Stimulated activated CD4-positive, alpha-beta T cell treated with anti-CD3 and anti-CD28 coated beads, TNF-alpha, amount 100 ng/mL, for 1 hour (primary cell): ENCODE results near the gene CRYGN.

ENCODE experiments used
- DNase-seq, 3 donors: peaks; one replicate each; pipeline ENCODE4 v3.0.0-alpha.2; 2020; ENCODE audit warnings: low read depth in 3 of 3, low spot score in 1 of 3

Gene CRYGN

GRCh38 chr7:151460474-151460855, 20.5 kb upstream of the CRYGN start:
- DNase-seq = no peak

- DNase-seq = no peak
Observed at GRCh38 chr7:151459726-151460473, 20.0 kb upstream of the CRYGN start.

DNA sequence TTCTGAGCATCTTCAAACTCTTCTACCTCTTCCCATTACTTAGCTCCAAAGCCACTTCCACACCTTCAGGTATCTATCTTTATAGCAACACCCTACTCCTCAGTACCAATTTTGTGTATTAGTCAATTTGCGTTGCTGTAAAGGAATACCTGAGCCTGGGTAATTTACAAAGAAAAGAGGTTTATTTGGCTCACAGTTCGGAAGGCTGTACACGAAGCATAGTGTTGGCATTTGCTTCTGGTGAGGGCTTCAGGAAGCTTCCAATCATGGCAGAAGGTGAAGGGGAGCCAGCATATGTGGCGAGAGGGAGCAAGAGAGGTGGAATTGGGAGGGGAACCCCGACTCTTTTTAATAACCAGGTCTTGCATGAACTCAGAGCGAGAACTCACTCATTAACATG, 17.6 kb upstream of the CRYGN start:
- DNase-seq = no peak

- no peak for DNase-seq
Observed at GRCh38 chr7:151456782-151457181, 16.8 kb upstream of the CRYGN start.

DNA sequence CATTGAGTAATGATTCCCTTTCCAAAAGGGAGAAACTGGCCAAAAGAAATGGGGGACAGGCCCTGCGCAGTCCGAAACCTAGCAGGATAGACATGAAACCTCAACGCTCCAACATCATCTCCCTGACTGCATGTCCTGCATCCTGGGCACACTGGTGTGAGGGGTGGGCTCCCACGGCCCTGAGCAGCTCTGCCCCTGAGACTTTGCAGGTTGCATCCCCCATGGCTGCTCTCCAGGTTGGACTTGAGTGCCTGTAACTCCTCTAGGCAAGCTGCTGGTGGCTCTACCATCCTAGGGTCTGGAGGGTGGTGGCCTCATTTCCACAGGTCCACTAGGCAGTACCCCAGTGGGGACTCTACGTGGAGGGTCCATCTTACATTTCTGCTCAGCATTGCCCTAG, 16.3 kb upstream of the CRYGN start:
- no peak for DNase-seq

DNA sequence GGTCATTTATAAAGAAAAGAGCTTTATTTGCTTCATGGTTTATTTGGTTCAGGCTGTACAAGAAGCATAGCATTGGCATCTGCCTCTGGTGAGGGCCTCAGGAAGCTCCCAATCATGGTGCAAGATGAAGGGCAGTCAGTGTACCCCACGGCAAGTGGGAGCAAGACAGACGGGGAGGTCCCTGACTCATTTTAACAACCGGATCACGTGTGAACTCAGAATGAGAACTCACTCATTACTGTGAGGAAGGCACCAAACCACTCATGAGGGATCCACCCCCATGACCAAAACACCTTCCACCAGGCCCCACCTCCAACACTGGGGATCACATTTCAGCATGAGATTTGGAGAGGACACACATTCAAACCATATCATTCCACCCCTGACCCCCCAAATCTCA, 15.7 kb upstream of the CRYGN start:
- DNase-seq = no peak

DNA sequence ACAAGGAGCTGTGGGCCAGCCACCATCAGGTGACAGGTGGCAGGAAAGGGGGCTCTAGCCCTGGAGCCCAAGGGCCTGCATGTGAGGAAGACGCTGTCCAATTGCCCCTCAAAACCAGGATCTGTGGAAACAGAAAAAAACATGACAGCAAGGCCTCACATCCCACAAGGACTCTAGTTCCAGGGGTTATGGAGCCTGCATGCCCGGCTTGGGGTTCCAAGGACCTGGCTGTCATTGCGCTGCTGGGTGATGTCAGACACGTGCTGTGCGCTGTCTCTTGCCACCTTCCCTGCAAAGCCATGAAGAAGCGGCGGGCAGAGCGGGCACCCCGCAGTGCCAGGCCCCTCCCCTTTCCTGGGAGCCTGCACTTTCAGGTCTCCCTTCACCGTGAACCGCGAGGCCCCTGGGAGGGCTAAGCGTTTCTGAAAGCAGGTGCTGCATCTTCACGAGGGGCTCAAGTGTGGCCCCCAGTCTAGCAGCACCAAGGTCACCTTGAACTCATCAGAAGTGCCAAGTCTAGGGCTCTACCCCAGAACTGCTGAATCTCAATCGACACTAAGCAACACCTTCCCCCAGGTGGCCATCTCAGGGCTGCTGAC, 15.1 kb upstream of the CRYGN start:
- no peak for DNase-seq

GRCh38 chr7:151454305-151454704, 14.4 kb upstream of the CRYGN start:
- no peak for DNase-seq

DNA sequence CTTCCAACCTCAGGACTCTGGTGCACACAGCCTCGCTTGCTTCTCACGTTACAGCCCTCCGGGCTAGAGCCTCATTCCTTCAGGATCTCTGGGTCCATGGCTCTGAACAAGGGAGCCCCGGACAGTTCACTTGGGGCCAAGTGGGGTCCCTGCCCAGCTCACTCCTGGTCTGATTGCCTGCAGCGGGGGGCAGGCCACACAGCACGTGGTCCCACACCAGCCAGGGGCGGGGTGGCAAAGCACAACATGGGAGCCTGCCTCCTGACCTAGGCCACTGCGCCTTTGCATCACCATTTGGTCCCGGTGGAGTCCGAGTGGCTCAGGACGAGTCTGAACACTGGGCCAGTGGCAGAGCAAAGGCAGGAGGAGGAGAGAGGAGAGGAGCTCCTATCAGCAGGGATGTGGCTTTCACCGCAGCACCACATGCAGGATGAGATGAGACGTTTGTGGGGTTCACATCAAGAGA, 13.4 kb upstream of the CRYGN start:
- no peak for DNase-seq

DNA sequence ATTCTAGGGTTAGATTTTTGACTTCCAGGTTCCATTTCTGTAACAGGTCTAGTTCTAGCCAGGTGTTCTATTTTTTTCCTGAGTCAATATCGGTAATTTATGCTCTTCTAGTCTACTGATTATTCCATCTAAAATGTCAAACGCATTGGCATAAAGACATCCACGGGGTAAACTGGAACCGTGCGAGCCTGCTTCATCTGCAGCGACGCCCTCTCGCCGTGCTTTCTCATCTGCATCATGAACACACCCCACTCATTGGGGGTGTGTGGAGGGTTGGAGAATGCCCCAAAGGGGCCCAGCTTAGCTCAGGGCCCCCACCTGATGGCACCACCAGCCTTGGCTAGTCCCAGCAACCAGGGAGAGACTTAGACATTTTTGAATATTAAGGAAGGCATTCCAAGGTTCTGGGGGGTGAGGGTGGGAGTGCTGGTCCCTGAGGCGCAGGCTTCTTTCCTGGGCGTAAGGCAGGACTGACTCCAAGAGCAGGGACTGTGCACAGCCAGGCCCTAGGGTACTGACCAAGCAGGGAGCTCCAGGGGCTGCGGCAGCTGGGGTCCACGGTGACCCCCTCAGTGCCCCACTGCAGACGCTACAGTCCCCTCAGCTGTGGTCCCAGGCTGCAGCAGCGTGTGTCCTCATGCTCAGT, 12.9 kb upstream of the CRYGN start:
- DNase-seq = no peak

DNA sequence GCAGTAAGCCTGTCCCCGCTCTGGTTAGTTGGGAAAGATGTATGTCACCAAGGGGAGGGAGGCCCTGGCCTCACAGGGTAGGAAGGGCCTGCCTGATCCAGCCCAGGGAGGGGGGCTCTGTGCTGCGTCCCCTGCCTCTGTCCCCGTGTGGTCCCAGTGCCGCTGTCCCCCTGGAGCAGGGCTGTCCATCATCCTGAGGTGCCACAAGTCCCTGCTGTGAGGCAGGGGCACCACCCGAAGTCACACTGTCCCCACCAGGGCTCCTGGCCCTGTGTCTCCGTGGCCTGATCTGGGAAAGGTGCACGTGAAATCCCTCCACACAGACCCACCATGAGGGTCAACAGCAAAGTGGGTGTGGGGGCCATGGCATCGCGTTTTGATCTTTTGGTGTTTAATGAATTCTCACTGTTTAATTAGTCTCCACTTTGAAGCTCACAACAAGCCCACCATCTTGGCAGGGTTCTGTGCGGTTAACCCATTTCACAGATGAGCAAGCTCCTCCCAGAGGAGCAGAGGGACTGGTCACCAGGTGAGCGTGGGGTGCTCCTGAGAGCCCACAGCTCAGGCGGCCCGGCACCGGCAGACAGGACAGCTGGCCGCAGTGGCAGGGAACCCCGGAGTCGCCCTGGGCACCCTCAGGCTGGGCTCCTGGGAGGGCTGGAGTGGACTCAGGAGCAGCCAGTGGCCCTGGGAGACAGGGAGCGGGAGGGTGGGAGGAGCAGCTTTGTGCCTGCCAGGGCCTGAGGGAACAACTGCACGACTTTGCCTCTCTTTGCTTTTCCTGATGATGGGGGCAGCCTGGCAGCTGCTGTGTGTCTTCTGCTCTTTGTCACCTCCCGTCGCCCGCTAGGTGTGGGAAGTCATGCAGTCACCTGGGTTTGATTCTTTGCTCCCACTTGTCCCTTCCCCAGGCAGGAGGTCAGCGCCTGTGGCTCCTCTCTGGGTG, 12.0 kb upstream of the CRYGN start:
- no peak for DNase-seq

DNA sequence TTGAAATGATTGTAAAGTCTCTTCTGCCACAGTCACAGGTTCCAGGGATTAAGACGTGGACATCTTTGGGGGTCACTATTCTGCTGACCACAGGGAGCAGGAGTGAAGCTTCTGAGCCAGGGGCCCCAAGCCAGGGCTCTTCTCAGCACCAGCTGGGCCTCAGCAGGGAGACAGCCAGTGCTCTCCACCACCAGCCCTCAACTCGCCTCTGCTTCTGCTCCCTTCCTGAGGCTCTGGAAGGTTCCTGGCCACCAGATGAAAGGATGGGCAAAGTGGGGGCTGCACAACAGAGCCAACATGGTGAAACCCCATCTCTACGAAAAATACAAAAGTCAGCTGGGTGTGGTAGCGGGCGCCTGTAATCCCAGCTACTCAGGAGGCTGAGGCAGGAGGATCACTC, 11.2 kb upstream of the CRYGN start:
- DNase-seq = no peak

GRCh38 chr7:151449990-151450389, 10.0 kb upstream of the CRYGN start:
- DNase-seq = no peak

- peak; percentile 47 to 66 (median 55) for DNase-seq
Observed at GRCh38 chr7:151448261-151449252, 8.6 kb upstream of the CRYGN start.

GRCh38 chr7:151447901-151448260, 7.9 kb upstream of the CRYGN start:
- no peak for DNase-seq

- DNase-seq = no peak
Observed at GRCh38 chr7:151447312-151447711, 7.4 kb upstream of the CRYGN start.

- no peak for DNase-seq
Observed at GRCh38 chr7:151446412-151446811, 6.5 kb upstream of the CRYGN start.

GRCh38 chr7:151444632-151445031, 4.7 kb upstream of the CRYGN start:
- no peak for DNase-seq

DNA sequence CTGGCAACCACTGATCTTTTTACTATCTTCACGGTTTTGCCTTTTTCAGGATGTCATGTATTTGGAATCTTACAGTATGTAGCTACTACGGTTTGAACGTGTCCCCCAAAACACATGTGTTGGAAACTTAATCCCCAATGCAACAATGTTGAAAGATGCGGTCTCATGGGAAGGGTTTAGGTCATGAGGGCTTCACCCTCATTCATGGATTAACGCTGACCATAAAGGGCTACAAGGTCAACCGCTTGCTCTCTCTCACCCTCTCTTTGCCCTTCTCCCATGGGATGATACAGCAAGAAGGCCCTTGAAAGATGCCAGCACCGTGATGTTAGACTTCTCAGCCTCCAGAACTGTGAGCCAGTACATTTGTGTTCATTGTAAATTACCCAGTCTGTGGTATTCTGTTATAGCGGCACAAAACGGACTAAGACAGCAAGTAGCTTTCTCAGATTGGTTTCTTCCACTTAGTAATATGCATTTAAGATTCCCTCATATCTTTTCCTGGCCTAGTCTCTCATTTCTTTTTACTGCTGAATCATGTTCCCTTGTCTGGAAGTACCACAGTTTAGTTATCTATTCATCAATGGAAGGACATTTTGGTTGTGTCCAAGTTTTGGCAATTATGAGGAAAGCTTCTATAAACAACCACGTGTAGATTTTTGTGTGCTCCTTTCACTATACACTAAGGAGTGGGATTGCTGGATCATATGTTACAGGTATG, 3.0 kb upstream of the CRYGN start:
- DNase-seq = no peak
